PFSK-1 (cell line): ENCODE data around the gene TMPRSS11A.

ENCODE experiments used
- FOXP2 ChIP-seq: optimal IDR thresholded peaks from 2 replicates; pipeline ENCODE3; 2011; ENCODE audit warnings: borderline replicate concordance, control low read depth, inconsistent platforms; ENCODE audit not compliant: insufficient read depth; ENCODE audit errors: extremely low read length, extremely low read depth
- POLR2AphosphoS5 ChIP-seq: IDR thresholded peaks from 2 replicates; pipeline ENCODE4 v1.6.1; 2012; ENCODE audit warnings: low read depth, mild to moderate bottlenecking, control low read depth, low read length, moderate library complexity
- SIN3A ChIP-seq: IDR thresholded peaks from 2 replicates; pipeline ENCODE4 v1.6.1; 2012; ENCODE audit warnings: mild to moderate bottlenecking, low read length, moderate library complexity, borderline replicate concordance; ENCODE audit not compliant: insufficient read depth
- TAF1 ChIP-seq: IDR thresholded peaks from 2 replicates; pipeline ENCODE4 v1.6.1; 2012; ENCODE audit warnings: low read length, control low read depth, borderline replicate concordance; ENCODE audit not compliant: insufficient read depth
- TF ChIP-seq, protein P1 (sequence below), 2 experiments: IDR thresholded peaks; 2 replicates each; pipeline versions ENCODE4 v1.6.1 to v1.8.0; 2011 to 2012; ENCODE audit warnings: low read depth in 2 of 2, low read length in 2 of 2, control low read depth in 1 of 2, inconsistent platforms in 1 of 2, mild to moderate bottlenecking in 1 of 2, moderate library complexity in 1 of 2; ENCODE audit not compliant: insufficient read depth in 1 of 2

The TMPRSS11A gene

GRCh38 chr4:67940506-67940905 is 22.8 kb downstream of the TMPRSS11A start:
- TF ChIP-seq SIN3A (no peak), TAF1 (no peak), POLR2AphosphoS5 (no peak), FOXP2 (no peak)
- TF ChIP-seq, protein P1, sequence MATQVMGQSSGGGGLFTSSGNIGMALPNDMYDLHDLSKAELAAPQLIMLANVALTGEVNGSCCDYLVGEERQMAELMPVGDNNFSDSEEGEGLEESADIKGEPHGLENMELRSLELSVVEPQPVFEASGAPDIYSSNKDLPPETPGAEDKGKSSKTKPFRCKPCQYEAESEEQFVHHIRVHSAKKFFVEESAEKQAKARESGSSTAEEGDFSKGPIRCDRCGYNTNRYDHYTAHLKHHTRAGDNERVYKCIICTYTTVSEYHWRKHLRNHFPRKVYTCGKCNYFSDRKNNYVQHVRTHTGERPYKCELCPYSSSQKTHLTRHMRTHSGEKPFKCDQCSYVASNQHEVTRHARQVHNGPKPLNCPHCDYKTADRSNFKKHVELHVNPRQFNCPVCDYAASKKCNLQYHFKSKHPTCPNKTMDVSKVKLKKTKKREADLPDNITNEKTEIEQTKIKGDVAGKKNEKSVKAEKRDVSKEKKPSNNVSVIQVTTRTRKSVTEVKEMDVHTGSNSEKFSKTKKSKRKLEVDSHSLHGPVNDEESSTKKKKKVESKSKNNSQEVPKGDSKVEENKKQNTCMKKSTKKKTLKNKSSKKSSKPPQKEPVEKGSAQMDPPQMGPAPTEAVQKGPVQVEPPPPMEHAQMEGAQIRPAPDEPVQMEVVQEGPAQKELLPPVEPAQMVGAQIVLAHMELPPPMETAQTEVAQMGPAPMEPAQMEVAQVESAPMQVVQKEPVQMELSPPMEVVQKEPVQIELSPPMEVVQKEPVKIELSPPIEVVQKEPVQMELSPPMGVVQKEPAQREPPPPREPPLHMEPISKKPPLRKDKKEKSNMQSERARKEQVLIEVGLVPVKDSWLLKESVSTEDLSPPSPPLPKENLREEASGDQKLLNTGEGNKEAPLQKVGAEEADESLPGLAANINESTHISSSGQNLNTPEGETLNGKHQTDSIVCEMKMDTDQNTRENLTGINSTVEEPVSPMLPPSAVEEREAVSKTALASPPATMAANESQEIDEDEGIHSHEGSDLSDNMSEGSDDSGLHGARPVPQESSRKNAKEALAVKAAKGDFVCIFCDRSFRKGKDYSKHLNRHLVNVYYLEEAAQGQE (IDR thresholded peaks at IDR 0.05; ENCODE audit: insufficient read depth in 1 of 2, low read depth in 2 of 2, low read length in 2 of 2) = no peak

GRCh38 chr4:67939195-67939594 is 24.1 kb downstream of the TMPRSS11A start:
- TF ChIP-seq TAF1 = no peak
- TF ChIP-seq, protein P1 (IDR thresholded peaks at IDR 0.05; ENCODE audit: insufficient read depth in 1 of 2, low read depth in 2 of 2, low read length in 2 of 2) = no peak
- no peak for TF ChIP-seq POLR2AphosphoS5
- no peak for TF ChIP-seq SIN3A
- TF ChIP-seq FOXP2 = no peak

GRCh38 chr4:67935888-67936287 is 27.4 kb downstream of the TMPRSS11A start:
- TF ChIP-seq FOXP2 (no peak), SIN3A (no peak), TAF1 (no peak)
- TF ChIP-seq, protein P1 (IDR thresholded peaks at IDR 0.05; ENCODE audit: insufficient read depth in 1 of 2, low read depth in 2 of 2, low read length in 2 of 2) = no peak

GRCh38 chr4:67934628-67935027 is 28.7 kb downstream of the TMPRSS11A start:
- TF ChIP-seq TAF1 = no peak
- TF ChIP-seq, protein P1 (IDR thresholded peaks at IDR 0.05; ENCODE audit: insufficient read depth in 1 of 2, low read depth in 2 of 2, low read length in 2 of 2) = no peak
- TF ChIP-seq SIN3A = no peak

- TF ChIP-seq SIN3A = no peak
- TF ChIP-seq POLR2AphosphoS5 = no peak
- TF ChIP-seq FOXP2 = no peak
- TF ChIP-seq, protein P1 (IDR thresholded peaks at IDR 0.05; ENCODE audit: insufficient read depth in 1 of 2, low read depth in 2 of 2, low read length in 2 of 2) = no peak
- TF ChIP-seq TAF1 = no peak
Measured at GRCh38 chr4:67933755-67934154, 29.5 kb downstream of the TMPRSS11A start.
